Ammon's horn (tissue), 1 donor: Measurements from ENCODE around the gene ACTN4.

ENCODE experiments used
- DNase-seq: peaks from one replicate; pipeline ENCODE4 v3.0.0-alpha.2; 2016; ENCODE audit warnings: low spot score

Gene ACTN4

DNA sequence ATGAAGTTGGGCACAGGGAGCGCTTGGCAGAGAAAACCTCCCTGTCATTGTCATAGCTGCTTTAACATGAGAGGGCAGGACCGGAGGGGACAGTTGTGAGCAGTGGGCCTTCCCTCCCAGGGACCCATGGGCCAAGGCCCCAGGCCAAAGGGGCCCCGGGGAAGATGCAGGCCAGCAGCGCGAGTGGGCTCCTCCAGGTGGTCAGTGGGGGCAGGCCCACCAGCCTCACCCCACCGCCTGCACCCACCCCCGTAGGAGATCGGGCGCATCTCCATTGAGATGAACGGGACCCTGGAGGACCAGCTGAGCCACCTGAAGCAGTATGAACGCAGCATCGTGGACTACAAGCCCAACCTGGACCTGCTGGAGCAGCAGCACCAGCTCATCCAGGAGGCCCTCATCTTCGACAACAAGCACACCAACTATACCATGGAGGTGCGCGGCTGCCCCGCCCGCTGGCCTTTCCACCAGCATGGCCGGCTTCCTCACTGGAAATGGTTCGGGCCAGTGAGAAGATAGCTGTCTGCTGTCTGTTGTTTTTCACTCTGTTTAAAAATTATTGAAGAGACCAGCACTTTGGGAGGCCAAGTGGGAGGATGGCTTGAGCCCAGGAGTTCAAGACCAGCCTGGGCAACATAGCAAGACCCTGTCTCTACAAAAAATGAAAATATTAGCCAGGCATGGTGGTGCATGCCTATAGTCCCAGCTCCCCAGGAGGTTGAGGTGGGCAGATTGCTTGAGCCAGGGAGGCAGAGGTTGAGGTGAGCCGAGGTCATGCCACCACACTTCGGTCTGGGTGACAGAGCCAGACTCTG lies 78.2 kb downstream of the ACTN4 start:
- DNase-seq = no peak

DNA sequence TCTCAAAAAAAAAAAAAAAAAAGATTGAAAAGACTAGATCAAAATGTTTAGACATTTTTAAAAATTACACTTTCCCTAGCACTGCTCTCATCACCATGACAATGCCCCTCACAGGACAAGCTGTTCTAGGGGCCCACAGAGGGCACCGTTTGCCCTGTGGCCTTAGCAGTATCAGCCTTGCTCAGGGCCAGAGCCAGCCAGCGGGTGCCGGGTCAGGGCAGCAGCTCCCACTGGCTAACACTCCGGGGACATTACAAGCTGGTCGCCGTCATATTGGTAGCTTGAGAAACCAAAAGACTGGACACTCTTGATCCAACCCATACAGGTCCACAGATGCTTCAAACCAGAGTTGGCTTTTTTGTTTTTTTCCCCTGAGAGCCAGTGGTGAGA lies 78.8 kb downstream of the ACTN4 start:
- DNase-seq = no peak

DNA sequence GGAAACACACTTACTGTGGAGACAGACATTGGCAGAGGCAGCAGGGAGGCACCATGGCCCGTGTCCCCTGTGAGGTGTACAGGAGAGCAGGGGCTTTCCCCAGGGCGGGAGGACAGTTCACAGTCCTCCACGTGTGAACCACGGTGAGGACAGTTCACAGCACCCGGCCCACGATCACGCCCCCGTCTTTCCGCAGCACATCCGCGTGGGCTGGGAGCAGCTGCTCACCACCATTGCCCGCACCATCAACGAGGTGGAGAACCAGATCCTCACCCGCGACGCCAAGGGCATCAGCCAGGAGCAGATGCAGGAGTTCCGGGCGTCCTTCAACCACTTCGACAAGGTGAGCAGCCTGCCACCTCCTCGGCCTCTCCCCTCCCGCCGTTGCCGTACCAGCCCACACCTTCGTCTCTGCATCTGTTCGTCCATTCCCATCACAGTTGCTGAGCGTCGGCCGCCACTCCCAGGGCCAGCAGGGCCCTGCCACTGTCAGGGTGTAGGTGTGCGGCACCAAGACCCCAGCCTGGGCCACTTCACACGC lies 79.4 kb downstream of the ACTN4 start:
- no peak for DNase-seq

DNA sequence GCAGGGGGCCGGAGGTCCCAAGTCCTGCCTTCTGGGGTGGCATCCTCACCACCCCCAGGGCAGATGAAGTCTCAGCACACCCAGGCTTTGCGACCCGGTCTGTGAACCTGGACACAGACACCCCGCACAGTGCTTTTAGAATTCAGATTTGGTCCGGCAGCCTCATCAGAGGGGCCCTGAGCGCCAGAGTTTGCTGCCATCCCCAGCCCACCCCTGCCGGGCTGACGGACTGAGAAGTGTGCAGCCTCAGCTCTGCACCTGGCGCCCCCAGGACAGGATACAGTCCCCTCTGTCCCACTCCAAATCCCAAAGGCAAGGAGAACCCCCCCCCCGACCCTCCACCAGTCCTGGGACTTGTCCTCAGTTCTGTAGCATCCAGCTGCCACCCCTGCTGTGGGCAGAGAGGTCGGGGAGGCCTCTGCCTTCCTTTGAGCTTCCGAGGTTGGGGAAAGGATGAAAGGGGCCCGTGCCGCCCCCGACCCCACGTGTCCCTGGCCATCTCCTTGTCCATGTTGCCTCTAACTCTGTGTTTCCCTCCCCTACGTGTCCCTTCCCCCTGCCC lies 79.9 kb downstream of the ACTN4 start:
- DNase-seq = no peak

DNA sequence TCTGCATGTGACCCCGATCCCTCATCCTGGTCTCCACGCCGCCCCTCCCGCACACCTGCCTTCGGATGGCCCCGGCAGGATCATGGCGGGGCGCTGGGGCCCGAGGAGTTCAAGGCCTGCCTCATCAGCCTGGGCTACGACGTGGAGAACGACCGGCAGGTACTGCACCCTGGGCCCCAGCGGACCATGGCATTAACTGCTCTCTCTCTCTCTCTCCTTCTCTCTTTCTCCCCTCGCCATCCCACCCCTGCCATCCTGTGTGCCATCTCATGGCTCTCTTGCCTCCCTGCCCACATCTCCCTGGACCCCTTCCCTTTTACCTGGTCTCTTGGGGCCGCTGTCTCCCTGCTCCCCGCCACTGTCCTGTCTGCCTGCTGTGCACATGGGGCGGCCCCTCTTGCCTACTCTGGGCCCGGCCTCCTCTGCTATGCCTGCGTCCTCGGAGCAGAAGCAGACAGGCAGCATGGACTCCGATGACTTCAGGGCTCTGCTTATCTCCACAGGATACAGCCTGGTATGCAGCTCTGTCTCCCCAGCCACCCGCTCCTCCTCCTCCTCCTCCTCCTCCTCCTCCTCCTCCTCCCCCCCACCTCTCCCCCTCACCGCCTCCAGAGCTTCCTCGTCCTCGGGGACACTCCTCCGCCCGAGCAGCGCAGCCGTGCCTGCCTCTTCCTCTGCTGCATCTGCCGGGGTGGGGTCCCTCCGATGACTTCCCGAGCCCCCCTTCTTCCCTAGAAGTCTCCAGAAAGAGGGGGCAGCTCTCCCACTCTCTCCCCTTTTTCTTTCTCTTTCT lies 80.6 kb downstream of the ACTN4 start:
- no peak for DNase-seq

DNA sequence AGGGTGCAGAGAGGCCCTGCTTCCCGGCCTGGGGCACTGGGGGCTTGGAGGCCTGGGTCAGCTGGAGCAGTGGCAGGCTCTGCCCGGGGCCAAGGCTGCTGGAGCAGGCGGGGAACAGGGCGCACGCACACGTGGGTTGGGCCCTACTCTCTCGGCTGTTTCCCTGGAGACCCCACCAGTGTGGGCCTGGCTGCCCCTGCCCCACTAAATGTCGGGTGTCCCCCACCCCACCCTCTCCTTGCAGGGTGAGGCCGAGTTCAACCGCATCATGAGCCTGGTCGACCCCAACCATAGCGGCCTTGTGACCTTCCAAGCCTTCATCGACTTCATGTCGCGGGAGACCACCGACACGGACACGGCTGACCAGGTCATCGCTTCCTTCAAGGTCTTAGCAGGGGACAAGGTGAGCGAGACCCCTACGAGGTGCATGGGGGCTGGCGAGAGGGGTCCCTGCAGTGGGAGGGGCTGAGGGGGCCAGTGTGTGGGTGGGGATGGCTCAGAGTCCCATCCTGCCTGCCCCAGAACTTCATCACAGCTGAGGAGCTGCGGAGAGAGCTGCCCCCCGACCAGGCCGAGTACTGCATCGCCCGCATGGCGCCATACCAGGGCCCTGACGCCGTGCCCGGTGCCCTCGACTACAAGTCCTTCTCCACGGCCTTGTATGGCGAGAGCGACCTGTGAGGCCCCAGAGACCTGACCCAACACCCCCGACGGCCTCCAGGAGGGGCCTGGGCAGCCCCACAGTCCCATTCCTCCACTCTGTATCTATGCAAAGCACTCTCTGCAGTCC lies 81.5 kb downstream of the ACTN4 start:
- DNase-seq = no peak

DNA sequence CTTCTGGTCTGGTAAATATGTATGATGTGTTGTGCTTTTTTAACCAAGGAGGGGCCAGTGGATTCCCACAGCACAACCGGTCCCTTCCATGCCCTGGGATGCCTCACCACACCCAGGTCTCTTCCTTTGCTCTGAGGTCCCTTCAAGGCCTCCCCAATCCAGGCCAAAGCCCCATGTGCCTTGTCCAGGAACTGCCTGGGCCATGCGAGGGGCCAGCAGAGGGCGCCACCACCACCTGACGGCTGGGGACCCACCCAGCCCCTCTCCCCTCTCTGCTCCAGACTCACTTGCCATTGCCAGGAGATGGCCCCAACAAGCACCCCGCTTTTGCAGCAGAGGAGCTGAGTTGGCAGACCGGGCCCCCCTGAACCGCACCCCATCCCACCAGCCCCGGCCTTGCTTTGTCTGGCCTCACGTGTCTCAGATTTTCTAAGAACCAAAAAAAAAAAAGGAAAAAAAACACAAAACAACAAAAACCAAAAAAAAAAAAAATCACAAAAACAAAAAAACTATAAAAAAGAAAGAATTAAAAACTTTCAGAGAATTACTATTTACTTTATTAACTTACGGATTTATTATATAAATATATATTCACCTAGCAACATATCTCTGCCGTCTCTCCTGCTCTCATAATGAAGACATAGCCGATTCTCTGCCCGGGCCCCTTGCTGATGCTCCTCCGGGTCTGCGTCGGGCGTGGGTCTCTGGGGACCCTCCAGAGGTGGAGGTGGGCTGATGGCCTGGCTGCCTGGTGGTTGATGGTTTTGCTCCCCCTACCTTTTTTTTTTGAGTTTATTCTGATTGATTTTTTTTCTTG lies 82.4 kb downstream of the ACTN4 start:
- DNase-seq = peak; percentile 55

DNA sequence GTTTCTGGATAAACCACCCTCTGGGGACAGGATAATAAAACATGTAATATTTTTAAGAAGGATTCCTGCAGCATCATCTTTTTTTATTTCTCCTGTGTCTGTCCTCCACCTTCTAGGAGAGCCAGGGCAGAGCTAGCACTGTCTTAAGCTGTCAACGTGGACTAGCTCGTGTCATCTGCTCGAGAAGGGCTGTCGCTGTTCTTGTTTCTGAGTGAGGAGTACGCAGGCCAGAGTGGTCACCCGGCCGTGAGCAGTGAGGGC lies 83.0 kb downstream of the ACTN4 start:
- DNase-seq = no peak

DNA sequence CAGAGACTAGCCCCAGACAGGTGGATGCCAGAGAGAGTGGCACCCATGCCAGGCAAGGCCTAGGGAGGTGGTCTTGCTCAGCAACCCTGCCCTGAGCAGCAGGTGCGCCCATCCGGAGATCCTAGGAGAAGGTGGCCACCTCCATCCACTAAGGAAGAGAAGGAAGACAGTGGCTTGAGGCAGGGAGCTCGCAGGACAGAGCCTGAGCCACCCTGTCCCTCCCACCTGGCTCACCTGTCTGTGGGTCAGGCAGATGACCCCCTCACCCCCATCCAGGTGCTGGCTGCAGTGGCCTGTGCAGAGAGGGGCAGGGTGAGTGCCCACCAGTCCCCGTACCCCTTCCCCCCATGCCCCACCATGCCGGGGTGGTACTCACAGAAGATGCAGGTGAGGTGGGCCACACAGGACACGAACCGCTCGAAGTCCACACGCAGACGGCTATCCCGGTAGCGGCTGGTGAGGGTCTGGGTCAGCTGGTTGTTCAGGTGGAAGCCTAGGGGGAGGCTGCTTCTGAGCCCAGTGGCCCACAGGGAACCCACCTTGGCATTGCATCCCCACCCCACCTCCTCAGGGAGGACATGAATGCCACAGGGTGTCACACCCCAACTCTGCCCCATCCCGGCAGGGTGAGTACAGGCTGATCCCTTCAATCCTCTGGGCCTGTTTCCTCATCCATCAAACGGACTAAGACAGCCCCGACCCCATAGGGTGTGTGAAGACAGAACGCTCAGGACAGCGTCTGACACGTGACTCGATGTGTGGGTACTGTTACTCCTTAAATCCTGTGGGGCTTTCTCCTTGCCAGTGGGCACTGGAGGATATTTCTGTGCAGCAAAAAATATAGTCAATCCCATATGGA lies 83.5 kb downstream of the ACTN4 start:
- DNase-seq = no peak

DNA sequence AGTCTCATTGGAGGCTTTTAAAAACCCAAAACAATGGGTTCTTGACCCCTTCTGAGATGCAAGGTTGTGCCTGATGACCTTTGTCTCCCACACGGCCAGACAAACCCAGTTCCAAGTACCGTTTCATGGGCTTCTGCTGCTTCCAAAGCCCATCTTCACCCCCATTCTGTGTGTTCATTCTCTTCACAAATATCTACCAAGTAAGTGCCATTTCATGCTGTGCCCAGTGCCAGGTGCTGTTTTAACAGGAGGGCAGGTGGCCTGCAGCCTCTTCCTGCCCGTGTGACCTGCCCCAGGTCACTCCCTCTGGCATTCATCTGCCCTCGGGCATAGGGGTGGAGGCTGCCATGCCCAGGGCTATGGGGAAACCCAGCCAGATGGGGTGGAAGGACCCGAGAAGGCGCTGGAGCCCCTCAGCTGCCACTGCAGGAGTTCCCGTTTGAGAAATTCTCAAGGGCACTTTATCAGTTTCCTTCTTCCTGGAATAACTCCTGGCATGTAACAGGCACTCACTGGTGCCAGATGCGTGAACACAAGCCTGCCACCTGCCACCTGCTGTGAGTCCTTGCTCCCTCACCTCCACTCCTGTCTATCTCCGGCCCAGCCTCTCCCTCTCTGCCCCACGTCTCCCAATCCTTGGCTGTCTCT lies 84.3 kb downstream of the ACTN4 start:
- no peak for DNase-seq

DNA sequence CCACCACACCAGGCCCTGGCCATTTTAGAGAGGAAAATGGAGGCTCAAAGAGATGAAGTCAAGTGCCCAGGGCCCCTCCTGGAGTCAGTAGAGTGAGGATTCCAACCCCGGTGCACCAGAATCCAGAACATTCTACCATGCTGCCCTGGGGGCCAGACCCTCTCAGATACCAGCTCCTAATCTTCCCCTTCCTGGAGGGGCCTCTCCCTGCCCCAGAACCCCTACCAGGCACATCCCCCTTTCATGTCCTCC lies 85.7 kb downstream of the ACTN4 start:
- DNase-seq = no peak

DNA sequence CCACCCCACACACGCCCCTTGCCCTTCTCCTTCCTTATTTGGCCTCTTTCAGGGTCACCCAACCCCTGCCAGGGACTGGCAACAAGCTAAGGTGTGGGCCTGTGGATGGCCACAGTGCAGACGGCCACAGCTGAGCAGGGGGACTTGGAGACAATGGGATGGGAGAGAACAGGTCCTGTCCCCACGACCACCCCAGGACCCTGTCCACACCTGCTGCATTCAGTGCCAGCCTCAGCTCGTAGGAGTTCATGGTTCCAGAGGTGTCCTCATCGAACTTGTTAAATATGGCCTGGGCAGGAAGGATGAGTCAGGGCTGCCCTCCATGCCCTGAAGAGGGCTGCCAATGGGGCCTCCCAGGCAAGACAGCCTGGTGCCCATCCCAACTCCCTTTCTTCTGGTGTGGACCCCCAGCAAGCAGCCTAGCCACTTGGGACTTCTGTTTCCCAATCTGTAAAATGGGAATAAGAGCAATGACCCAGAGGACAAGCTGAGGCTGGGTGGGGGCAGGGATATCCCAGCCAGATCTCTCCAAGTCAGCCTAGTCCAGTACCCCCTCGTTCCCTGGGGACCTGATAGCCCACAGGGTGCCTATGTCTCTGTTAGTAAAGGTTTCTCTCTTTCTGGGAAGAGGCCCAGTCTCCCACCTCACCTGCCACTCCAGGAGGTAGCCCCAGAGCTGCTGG lies 86.2 kb downstream of the ACTN4 start:
- no peak for DNase-seq

DNA sequence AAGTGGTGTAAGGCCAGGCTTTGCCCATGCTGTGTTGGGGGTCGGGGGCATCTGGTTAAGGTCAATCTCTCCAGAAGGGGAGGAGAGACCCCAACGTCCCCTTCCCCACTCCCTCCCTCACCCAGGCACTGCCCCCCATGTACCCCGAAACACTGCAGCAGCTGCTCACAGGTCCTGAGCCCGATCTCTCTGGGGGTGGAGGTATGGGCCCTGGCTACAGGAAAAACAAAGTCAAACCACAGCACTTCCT lies 86.7 kb downstream of the ACTN4 start:
- no peak for DNase-seq

DNA sequence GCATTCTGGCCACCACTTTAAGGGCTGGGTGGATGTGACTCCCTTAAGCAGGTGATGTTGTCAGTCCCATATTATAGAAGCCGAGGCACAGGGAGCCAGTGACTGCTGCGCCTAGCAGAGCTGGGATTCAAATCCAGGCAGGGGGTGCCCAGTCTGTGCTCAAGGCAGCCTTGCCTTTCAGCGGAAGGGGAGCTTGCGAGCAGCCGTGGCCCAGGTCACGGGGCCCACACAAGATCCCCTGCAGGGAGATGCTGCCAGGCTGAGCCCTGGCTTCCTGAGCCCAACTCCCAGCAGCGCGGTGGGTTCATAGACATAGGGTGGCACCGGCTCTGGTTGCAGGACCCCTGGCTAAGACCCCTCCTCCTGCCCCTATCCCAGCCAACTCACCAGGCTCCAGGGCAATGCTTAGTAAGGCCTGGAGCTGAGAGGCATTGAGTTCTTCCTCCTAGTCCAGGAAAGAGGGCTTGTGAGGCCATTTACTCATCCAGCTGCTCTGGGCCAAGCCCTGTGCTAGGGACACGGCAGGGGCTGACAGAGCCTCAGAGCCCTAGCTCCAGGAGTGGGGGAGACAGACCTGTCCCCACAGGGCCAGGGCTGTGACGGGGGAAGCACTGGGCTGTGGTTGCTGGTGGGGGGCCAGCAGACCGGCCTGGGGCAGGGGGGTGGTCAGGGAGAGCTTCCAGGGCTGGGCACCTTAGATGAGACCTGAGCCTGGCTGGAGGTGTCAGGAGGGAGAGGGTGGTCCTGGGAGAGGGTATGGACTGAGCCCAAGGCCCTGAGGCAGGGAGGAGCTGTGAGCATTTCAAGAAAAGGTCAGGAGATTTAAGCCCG lies 87.2 kb downstream of the ACTN4 start:
- DNase-seq = no peak

DNA sequence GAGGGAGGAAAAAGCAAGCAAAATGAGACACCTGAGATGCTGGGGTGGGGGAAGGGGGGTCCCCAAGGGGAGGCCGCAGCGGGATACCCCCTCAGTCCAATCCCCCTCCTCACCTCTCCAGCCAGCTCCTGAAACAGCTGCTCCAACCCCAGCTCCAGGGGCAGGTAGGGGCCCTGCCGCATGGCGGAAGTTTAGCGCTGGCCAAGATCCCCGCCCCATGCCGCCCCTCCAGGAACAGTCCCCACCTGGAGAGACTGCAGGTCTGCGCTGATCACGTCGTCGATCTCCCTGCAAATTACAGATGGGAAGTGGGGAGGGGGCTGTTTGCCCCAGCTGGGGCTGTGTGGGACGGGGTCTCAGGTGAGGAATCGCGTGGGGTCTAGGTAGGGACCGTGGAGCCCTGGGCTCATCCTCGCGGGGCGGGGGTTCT lies 87.8 kb downstream of the ACTN4 start:
- no peak for DNase-seq

DNA sequence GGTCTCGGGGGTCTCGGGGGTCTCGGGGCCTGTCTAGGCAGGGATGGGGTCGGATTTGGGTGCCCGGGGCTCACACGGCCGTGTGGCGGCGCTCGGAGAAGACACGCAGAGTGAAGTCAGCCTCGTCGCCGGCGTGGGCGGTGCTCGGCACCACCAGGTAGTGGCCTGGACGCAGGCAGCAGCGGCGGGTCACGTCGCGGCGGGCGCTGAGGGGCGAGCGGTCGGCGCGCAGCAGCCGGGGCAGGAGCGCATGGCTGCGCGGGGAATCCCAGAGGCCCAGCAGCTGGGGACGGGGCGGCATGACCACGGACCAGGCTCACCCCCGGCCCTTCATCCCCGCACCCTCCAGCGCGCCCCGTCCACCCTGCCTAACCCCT lies 88.6 kb downstream of the ACTN4 start:
- DNase-seq = no peak

DNA sequence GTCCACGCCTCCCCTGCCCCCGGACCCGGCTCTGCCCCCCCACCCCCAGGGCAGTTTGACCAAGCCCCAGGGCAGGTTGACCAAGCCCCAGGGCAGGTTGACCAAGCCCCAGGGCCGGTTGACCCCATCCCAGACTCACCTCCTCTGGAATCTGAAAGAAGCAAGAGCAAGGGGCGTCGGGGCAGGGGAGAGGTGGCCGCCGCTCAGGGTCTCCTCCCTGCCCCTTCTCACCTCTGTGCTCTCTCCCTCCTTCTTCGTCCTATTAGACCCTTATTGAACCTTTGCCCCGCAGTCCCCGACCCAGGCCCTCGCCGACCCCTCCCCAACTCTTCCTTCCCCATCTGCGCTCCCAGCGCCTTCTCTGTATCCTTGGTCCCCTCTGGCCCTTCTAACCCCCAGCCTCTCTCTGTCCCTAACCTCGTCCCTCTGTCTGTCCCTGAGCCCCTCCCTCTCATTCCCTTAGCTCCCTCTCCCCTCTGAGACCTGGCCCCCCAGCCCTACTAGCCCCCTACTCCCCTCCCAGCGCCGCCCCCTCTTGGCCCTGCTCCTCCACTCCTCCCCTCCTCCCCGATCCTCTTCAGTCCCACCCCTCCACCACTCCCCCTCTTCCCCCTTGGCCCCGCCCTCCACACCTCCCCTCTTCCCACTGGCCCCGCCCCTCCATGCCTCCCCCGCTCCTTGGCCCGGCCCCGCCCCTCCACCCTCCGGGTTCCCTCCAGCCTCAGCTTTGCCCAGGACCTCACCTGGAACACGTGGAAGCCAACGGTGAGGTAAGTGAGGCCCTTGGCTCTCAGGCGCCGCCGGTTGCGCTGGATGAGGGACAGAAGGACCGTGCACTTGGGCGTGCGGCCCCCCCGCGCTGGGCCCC lies 89.2 kb downstream of the ACTN4 start:
- DNase-seq = no peak

DNA sequence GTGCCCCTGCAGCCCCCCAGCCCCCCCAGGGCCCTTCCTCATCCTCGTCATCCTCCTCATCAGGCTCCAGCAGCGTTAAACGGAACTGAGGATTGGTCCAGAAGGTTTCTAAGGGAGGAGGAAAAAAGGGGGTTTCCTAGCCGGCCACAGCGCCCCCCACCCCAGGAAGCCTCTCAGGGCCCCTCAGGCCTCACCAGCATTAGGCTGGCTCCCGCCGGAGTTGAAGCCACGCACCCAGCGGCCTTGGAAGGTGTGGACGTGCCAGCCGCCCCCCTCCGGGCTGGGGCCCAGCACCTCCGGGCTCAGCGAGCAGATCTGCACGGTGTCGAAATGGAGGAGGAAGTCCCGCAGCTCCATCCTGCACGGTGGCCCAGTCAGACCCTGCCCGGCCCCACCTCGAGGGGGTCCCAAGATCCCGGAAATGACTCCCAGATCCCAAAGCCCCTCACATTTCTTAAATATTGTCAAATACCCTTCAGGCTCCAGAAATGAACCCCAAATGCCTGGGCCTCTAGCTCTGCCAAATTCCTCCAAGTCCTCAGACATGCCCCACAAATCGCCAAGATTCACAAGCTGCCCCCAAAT lies 89.9 kb downstream of the ACTN4 start:
- no peak for DNase-seq
